Testis (tissue), 3 donors: ENCODE measurements around the gene CD81. TPM values are rescaled to one million over a fixed set of nuclear protein-coding genes. Genes with fewer than 3 reads are reported as not detected.

Experiments
- DNase-seq: peaks from one replicate; pipeline ENCODE4 v3.0.0-alpha.2; 2019
- H3K27ac ChIP-seq, 2 donors: fragments of 200-600 bp; sonication (generic); one replicate each; pipeline ENCODE4 v1.5.1; 2019
- H3K27me3 ChIP-seq: fragments of 200-600 bp; sonication (generic); one replicate; pipeline ENCODE4 v1.5.1; 2019
- H3K36me3 ChIP-seq: fragments of 200-600 bp; sonication (generic); one replicate; pipeline ENCODE4 v1.5.1; 2017; ENCODE audit warnings: low read depth; ENCODE audit errors: missing control alignments
- H3K4me1 ChIP-seq: fragments of 200-600 bp; sonication (generic); one replicate; pipeline ENCODE4 v1.5.1; 2019
- H3K4me3 ChIP-seq, 2 donors: fragments of 200-600 bp; sonication (generic); one replicate each; pipeline ENCODE4 v1.5.1; 2017 to 2019
- H3K9me3 ChIP-seq: fragments of 200-600 bp; sonication (generic); one replicate; pipeline ENCODE4 v1.5.1; 2017
- POLR2A ChIP-seq: fragments of 450-650 bp; IDR thresholded peaks from one replicate; pipeline ENCODE4 v1.6.1; 2017; ENCODE audit warnings: antibody characterized with exemption, mild to moderate bottlenecking, moderate library complexity
- whole genome bisulfite sequencing, 2 donors: methylation state at CpG; one replicate each; pipeline ENCODE4 v1.1.5; 2018; 5-methylcytosine and 5-hydroxymethylcytosine counted together
- intact Hi-C: fragments of 100-400 bp; cut with DNase I; formaldehyde crosslinking; loops from one replicate; pipeline ENCODE4 v1.15.1; 2023; ENCODE audit warnings: low total_unique reads
- polyA plus RNA-seq: library from polyadenylated mRNA; stranded (reverse); fragments of 350-450 nt; fragmentation: Illumina TruSeq; extraction: RNeasy Lipid Tissue Mini Kit (QIAGEN cat#74804); gene quantifications from one replicate; pipeline ENCODE4 v1.2.3, GENCODE V29; 2014; ENCODE audit warnings: low read depth, low replicate concordance; ENCODE audit not compliant: insufficient read depth
- total RNA-seq, 2 donors: library from RNA; depleted of rRNA; stranded (reverse); fragments of >200 nt; gene quantifications; one replicate each; pipeline ENCODE4 v1.2.3, GENCODE V29; 2016
- TF ChIP-seq, protein P1 (sequence below), 3 experiments: fragments of 450-650 bp in 2 of 3; fragments of 200-600 bp in 1 of 3; sonication (generic) in 1 of 3; IDR thresholded peaks; one replicate each; pipeline ENCODE4 v1.5.1; 2016 to 2019; ENCODE audit warnings: antibody characterized with exemption in 3 of 3, mild to moderate bottlenecking in 2 of 3, moderate library complexity in 1 of 3

The CD81 gene
- total and polyA plus RNA-seq, 3 donors from 2014 or later = 541 to 829 (median 665) TPM

DNA sequence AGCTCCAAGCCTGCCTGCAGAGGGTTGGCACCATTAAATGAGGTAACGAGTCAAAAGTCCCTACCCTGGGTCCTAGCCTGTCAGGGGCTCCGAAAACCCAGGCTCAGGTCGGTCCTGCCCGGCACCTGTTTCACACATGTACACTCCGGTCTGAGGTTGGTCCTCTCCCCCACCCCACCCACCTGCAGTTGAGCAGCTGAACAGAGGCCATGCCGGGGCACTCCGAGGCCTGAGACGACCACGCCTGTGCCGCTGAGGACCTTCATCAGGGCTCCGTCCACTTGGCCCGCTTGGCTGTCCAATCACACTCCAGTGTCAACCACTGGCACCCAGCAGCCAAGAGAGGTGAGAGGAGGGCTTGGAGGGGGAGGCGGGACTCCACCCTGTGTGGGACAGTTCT, 25.0 kb downstream of the CD81 start:
- Histone ChIP-seq H3K4me3 (no peak overlapping the region), H3K9me3 (no peaks in the 10 kb centered on the region), H3K4me1 (peaks cover 18% of the 10 kb centered on the region), H3K36me3 (no peaks in the 10 kb centered on the region), H3K27ac (no peak overlapping the region), H3K27me3 (no peaks in the 10 kb centered on the region)
- no peak for DNase-seq
- 63 to 68% methylated on average over 9 to 13 of the region's 13 CpGs for WGBS, 2 donors
- intact Hi-C loops = no loop called here
- TF ChIP-seq, protein P1, sequence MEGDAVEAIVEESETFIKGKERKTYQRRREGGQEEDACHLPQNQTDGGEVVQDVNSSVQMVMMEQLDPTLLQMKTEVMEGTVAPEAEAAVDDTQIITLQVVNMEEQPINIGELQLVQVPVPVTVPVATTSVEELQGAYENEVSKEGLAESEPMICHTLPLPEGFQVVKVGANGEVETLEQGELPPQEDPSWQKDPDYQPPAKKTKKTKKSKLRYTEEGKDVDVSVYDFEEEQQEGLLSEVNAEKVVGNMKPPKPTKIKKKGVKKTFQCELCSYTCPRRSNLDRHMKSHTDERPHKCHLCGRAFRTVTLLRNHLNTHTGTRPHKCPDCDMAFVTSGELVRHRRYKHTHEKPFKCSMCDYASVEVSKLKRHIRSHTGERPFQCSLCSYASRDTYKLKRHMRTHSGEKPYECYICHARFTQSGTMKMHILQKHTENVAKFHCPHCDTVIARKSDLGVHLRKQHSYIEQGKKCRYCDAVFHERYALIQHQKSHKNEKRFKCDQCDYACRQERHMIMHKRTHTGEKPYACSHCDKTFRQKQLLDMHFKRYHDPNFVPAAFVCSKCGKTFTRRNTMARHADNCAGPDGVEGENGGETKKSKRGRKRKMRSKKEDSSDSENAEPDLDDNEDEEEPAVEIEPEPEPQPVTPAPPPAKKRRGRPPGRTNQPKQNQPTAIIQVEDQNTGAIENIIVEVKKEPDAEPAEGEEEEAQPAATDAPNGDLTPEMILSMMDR (IDR thresholded peaks at IDR 0.05) = no peak
- no peak for TF ChIP-seq POLR2A

DNA sequence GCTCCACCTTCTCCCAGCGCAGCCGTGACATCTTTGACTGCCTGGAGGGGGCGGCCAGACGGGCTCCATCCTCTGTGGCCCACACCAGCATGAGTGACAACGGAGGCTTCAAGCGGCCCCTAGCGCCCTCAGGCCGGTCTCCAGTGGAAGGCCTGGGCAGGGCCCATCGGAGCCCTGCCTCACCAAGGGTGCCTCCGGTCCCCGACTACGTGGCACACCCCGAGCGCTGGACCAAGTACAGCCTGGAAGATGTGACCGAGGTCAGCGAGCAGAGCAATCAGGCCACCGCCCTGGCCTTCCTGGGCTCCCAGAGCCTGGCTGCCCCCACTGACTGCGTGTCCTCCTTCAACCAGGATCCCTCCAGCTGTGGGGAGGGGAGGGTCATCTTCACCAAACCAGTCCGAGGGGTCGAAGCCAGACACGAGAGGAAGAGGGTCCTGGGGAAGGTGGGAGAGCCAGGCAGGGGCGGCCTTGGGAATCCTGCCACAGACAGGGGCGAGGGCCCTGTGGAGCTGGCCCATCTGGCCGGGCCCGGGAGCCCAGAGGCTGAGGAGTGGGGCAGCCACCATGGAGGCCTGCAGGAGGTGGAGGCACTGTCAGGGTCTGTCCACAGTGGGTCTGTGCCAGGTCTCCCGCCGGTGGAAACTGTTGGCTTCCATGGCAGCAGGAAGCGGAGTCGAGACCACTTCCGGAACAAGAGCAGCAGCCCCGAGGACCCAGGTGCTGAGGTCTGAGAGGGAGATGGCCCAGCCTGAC, 26.0 kb downstream of the CD81 start:
- intact Hi-C loops = no loop called here
- no peak for TF ChIP-seq POLR2A
- TF ChIP-seq, protein P1 (IDR thresholded peaks at IDR 0.05) = no peak
- no peak overlapping the region for H3K4me3 ChIP-seq
- no peaks in the 10 kb centered on the region for H3K27me3 ChIP-seq
- 74 to 81% methylated on average over 12 to 26 of the region's 31 CpGs for WGBS, 2 donors
- no peaks in the 10 kb centered on the region for H3K36me3 ChIP-seq
- H3K9me3 ChIP-seq = no peaks in the 10 kb centered on the region
- no peak for DNase-seq
- peaks cover 18% of the 10 kb centered on the region for H3K4me1 ChIP-seq
- H3K27ac ChIP-seq = no peak overlapping the region

DNA sequence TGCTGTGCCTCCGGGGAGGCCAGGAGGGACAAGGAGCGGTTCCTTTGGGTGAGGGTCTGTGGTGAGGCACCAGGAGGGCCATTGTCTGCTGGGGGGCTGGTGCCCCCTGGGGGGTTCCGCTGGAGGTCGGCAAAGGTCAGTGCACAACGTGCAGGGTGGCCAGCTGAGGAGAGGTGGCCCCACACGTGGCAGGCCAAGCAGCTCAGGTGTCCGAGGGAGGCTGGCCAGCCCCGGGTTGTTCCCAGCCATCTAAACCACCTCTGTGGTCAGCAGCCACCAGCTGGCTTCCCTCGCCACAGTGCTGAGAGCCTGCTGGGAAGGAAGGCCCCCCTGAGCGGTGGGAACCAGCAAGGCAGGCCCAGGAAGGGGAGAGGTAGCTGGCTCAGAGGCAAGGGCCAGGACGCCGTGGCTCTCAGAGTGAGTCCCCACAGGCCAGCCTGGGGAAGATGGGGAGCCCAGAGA, 27.7 kb downstream of the CD81 start:
- WGBS, 2 donors = 77 to 80% methylated on average over 2 to 12 of the region's 12 CpGs
- H3K27ac ChIP-seq = no peak overlapping the region
- no peak overlapping the region for H3K4me3 ChIP-seq
- H3K27me3 ChIP-seq = no peaks in the 10 kb centered on the region
- no peak for DNase-seq
- intact Hi-C loops = no loop called here
- TF ChIP-seq, protein P1 (IDR thresholded peaks at IDR 0.05) = no peak
- no peak for TF ChIP-seq POLR2A
- peaks cover 12% of the 10 kb centered on the region for H3K4me1 ChIP-seq
- no peaks in the 10 kb centered on the region for H3K36me3 ChIP-seq
- no peaks in the 10 kb centered on the region for H3K9me3 ChIP-seq

DNA sequence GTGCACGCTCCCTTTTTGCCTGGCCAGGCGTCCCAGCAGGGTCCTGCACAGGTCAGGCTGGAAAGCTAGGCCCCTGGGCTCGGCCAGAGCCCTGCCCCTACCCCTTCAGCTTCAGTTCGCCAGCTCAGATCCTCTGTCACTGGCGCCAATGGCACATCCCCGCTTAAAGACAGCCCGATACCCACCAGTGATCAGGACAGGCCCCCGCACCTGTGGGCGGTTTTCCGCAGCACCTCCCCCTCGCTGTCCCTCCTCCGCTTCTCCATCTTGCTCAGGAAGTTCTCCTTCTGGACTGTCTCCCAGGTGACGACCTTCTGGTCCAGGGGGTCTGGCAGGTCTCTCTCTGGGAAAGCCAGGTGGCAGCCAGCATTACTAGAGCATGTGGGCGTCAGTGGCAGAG, 29.3 kb downstream of the CD81 start:
- H3K9me3 ChIP-seq = no peaks in the 10 kb centered on the region
- no peaks in the 10 kb centered on the region for H3K36me3 ChIP-seq
- TF ChIP-seq, protein P1 (IDR thresholded peaks at IDR 0.05) = no peak
- no peak for TF ChIP-seq POLR2A
- intact Hi-C loops = no loop called here
- H3K27ac ChIP-seq = no peak overlapping the region
- H3K27me3 ChIP-seq = no peaks in the 10 kb centered on the region
- no peak overlapping the region for H3K4me3 ChIP-seq
- 76 to 80% methylated on average over 5 to 14 of the region's 14 CpGs for WGBS, 2 donors
- H3K4me1 ChIP-seq = peaks cover 9% of the 10 kb centered on the region
- no peak for DNase-seq

DNA sequence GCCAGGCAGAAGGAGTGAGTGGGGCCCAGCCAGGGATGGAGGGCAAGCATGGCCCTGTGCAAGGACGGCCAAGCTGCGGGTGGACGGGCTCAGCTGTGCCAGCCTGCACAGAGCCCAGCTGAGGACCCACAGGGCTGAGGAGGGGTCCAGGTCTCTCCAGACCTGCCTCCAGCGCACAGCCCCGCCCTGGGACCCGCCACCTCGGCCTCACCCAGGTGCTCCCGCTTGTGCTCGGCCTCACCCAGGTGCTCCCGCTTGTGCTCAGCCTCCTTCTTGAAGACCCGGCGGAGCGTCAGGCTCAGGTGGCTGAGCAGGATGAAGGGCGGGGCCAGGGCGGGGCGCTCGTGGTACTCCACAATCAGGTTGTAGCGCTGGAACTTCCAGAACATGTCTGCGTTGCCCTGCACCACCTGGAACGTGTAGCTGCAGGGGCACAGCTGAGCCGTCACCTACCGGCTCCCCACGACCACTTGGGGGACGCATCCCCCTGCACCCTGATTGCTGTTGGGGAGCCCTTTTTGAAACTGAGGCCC, 29.8 kb downstream of the CD81 start:
- Histone ChIP-seq H3K27me3 (no peaks in the 10 kb centered on the region), H3K36me3 (no peaks in the 10 kb centered on the region), H3K4me3 (no peak overlapping the region), H3K4me1 (peaks cover 4% of the 10 kb centered on the region), H3K9me3 (no peaks in the 10 kb centered on the region), H3K27ac (no peak overlapping the region)
- TF ChIP-seq, protein P1 (IDR thresholded peaks at IDR 0.05) = no peak
- TF ChIP-seq POLR2A = no peak
- intact Hi-C loops = no loop called here
- DNase-seq = no peak
- WGBS, 2 donors = 80 to 89% methylated on average over 1 to 24 of the region's 24 CpGs
